H1 (cell line): Measurements from ENCODE around the gene ARHGEF7. TPM values are rescaled to one million over a fixed set of nuclear protein-coding genes. Genes with fewer than 3 reads are reported as not detected.

ENCODE experiments used
- CTCF ChIA-PET: fragments of 300-600 bp; sonication (Branson Sonifier 250); formaldehyde crosslinking; loops from one replicate; lab custom pipeline; 2021; ENCODE audit not compliant: partially characterized antibody; lab: Charles Lee
- POLR2A ChIA-PET: fragments of 300-600 bp; sonication (Branson Sonifier 250); formaldehyde crosslinking; loops from one replicate; lab custom pipeline; 2021; ENCODE audit warnings: inconsistent platforms; ENCODE audit not compliant: partially characterized antibody; lab: Charles Lee
- DNase-seq, 2 experiments: peaks; one replicate each; pipeline versions ENCODE4 v3.0.0 to v3.0.0-alpha.2; 2010 to 2022; ENCODE audit warnings: low spot score in 2 of 2, low read depth in 1 of 2, mixed read lengths in 1 of 2
- FAIRE-seq: peaks from 2 replicates; lab custom pipeline; 2011; peaks lifted over from hg19 to GRCh38; lab: Jason Lieb, UNC
- H2AFZ ChIP-seq: 2 replicates; pipeline ENCODE4 v1.8.1; 2012; ENCODE audit warnings: low read length, inconsistent platforms
- H2AK5ac ChIP-seq: 2 replicates; pipeline ENCODE4 v1.6.1; 2013; ENCODE audit warnings: low read depth, low read length
- H2BK120ac ChIP-seq: replicated peaks from 2 replicates; pipeline ENCODE3; 2013; ENCODE audit warnings: low read depth, low read length, inconsistent platforms
- H2BK12ac ChIP-seq: 2 replicates; pipeline ENCODE4 v1.6.1; 2013; ENCODE audit warnings: low read depth, low read length
- H2BK15ac ChIP-seq: 2 replicates; pipeline ENCODE4 v1.6.1; 2013; ENCODE audit warnings: low read length
- H2BK20ac ChIP-seq: 2 replicates; pipeline ENCODE4 v1.6.1; 2013; ENCODE audit warnings: low read length
- H2BK5ac ChIP-seq: 2 replicates; pipeline ENCODE4 v1.6.1; 2013; ENCODE audit warnings: low read depth, low read length
- H3K14ac ChIP-seq: 2 replicates; pipeline ENCODE4 v1.6.1; 2013; ENCODE audit warnings: inconsistent platforms; ENCODE audit not compliant: insufficient read length
- H3K18ac ChIP-seq: 2 replicates; pipeline ENCODE4 v1.6.1; 2013; ENCODE audit warnings: low read length; ENCODE audit errors: extremely low read depth
- H3K23ac ChIP-seq: 2 replicates; pipeline ENCODE4 v1.6.1; 2013; ENCODE audit warnings: inconsistent platforms; ENCODE audit not compliant: insufficient read length
- H3K23me2 ChIP-seq: 2 replicates; pipeline ENCODE4 v1.6.1; 2013; ENCODE audit warnings: low read depth, low read length
- H3K27ac ChIP-seq: 2 replicates; pipeline ENCODE4 v1.6.1; 2011; ENCODE audit warnings: low read depth, low read length, inconsistent platforms
- H3K27me3 ChIP-seq, 4 experiments: replicated peaks in 1 of 4; 1 replicate in 1 of 4; 2 replicates in 3 of 4; pipeline versions ENCODE4 v1.6.1 to v1.8.1; 2011 to 2013; ENCODE audit warnings: low read length in 3 of 4, mild to moderate bottlenecking in 3 of 4, inconsistent platforms in 2 of 4, mixed read lengths in 2 of 4, moderate library complexity in 1 of 4; ENCODE audit not compliant: control insufficient read depth in 3 of 4, insufficient read depth in 3 of 4; ENCODE audit errors: extremely low read depth in 1 of 4
- H3K36me3 ChIP-seq, 4 experiments: 2 replicates each; pipeline versions ENCODE4 v1.6.1 to v1.8.1; 2011 to 2013; ENCODE audit warnings: mild to moderate bottlenecking in 4 of 4, low read length in 3 of 4, moderate library complexity in 2 of 4, control low read depth in 1 of 4, inconsistent platforms in 1 of 4; ENCODE audit not compliant: insufficient read depth in 4 of 4, control insufficient read depth in 2 of 4
- H3K4ac ChIP-seq: replicated peaks from 2 replicates; pipeline ENCODE3; 2013; ENCODE audit warnings: low read length, low read depth, mixed read lengths, inconsistent platforms; ENCODE audit not compliant: insufficient read length
- H3K4me1 ChIP-seq, 4 experiments: replicated peaks in 1 of 4; 1 replicate in 1 of 4; 2 replicates in 3 of 4; pipeline versions ENCODE4 v1.6.1 to v1.8.1; 2011 to 2013; ENCODE audit warnings: low read length in 3 of 4, inconsistent platforms in 2 of 4, mixed read lengths in 1 of 4; ENCODE audit not compliant: insufficient read depth in 4 of 4, control insufficient read depth in 3 of 4
- H3K4me2 ChIP-seq, 2 experiments: 2 replicates each; pipeline versions ENCODE4 v1.6.1 to v1.8.1; 2011 to 2013; ENCODE audit warnings: low read depth in 2 of 2, low read length in 2 of 2, control low read depth in 1 of 2, inconsistent platforms in 1 of 2, mild to moderate bottlenecking in 1 of 2; ENCODE audit not compliant: insufficient read depth in 1 of 2
- H3K4me3 ChIP-seq, 4 experiments: fragments of 200-600, 300-600 bp in 1 of 4; sonication (generic), shearing (Covaris generic), sonication (Bioruptor Twin) in 1 of 4; 2 replicates each; pipeline versions ENCODE4 v1.5.1 to v1.8.1; 2011 to 2016; ENCODE audit warnings: low read length in 4 of 4, low read depth in 3 of 4, control low read depth in 2 of 4, inconsistent platforms in 2 of 4, mild to moderate bottlenecking in 2 of 4, mixed read lengths in 1 of 4, moderate library complexity in 1 of 4; ENCODE audit not compliant: insufficient read depth in 2 of 4; ENCODE audit errors: extremely low read depth in 1 of 4
- H3K56ac ChIP-seq: replicated peaks from 2 replicates; pipeline ENCODE3; 2013; ENCODE audit warnings: low read depth, mild to moderate bottlenecking, mixed read lengths, low read length, inconsistent platforms; ENCODE audit not compliant: insufficient read length
- H3K79me1 ChIP-seq: 2 replicates; pipeline ENCODE4 v1.6.1; 2013; ENCODE audit warnings: low read depth, low read length, control low read depth
- H3K79me2 ChIP-seq, 2 experiments: 2 replicates each; pipeline versions ENCODE4 v1.6.1 to v1.8.1; 2012 to 2013; ENCODE audit warnings: low read length in 2 of 2, mild to moderate bottlenecking in 2 of 2, inconsistent platforms in 1 of 2; ENCODE audit not compliant: insufficient read depth in 2 of 2, control insufficient read depth in 1 of 2
- H3K9ac ChIP-seq, 4 experiments: replicated peaks in 1 of 4; 1 replicate in 1 of 4; 2 replicates in 3 of 4; pipeline versions ENCODE4 v1.6.1 to v1.8.1; 2011 to 2013; ENCODE audit warnings: low read depth in 3 of 4, low read length in 3 of 4, control low read depth in 2 of 4, mild to moderate bottlenecking in 2 of 4, moderate library complexity in 2 of 4, inconsistent platforms in 1 of 4; ENCODE audit errors: extremely low read depth in 1 of 4
- H3K9me3 ChIP-seq, 2 experiments: 2 replicates each; pipeline versions ENCODE4 v1.6.1 to v1.8.1; 2012 to 2013; ENCODE audit warnings: mild to moderate bottlenecking in 2 of 2, moderate library complexity in 2 of 2, control low read depth in 1 of 2, inconsistent platforms in 1 of 2, low read depth in 1 of 2, low read length in 1 of 2, mixed read lengths in 1 of 2; ENCODE audit not compliant: insufficient read depth in 2 of 2
- H4K20me1 ChIP-seq, 2 experiments: replicated peaks in 1 of 2; 2 replicates each; pipeline versions ENCODE3 to v1.8.1; 2011 to 2013; ENCODE audit warnings: inconsistent platforms in 2 of 2, low read length in 2 of 2, mild to moderate bottlenecking in 1 of 2; ENCODE audit not compliant: insufficient read depth in 2 of 2, control insufficient read depth in 1 of 2
- H4K5ac ChIP-seq: 2 replicates; pipeline ENCODE4 v1.6.1; 2013; ENCODE audit warnings: low read length, low read depth, mixed read lengths, inconsistent platforms; ENCODE audit not compliant: insufficient read length
- H4K8ac ChIP-seq: 2 replicates; pipeline ENCODE4 v1.8.0; 2013; ENCODE audit warnings: mild to moderate bottlenecking, moderate library complexity, low read length, inconsistent platforms; ENCODE audit not compliant: insufficient read depth; ENCODE audit errors: extremely low read depth
- H4K91ac ChIP-seq: replicated peaks from 2 replicates; pipeline ENCODE3; 2013; ENCODE audit warnings: low read length, mixed read lengths, inconsistent platforms; ENCODE audit not compliant: insufficient read length
- RAD21 ChIP-seq, 2 experiments: IDR thresholded peaks in 1 of 2; conservative IDR thresholded peaks in 1 of 2; 2 replicates each; pipeline ENCODE4 v1.6.1; 2011; ENCODE audit warnings: low read depth in 2 of 2, low read length in 2 of 2, improper control_type of control experiment in 1 of 2, inconsistent platforms in 1 of 2, mild to moderate bottlenecking in 1 of 2, moderate library complexity in 1 of 2
- SIX5 ChIP-seq: IDR thresholded peaks from 2 replicates; pipeline ENCODE4 v1.6.1; 2011; ENCODE audit warnings: mild to moderate bottlenecking, low read depth, low read length
- YY1 ChIP-seq: IDR thresholded peaks from 2 replicates; pipeline ENCODE4 v1.6.1; 2011; ENCODE audit warnings: low read depth, mild to moderate bottlenecking, low read length
- WGBS, 2 experiments: shearing (Covaris generic) in 1 of 2; methylation state at CpG; one replicate each; pipeline versions ENCODE4 v1.1.6 to v1.1.7; 2013 to 2015; ENCODE audit warnings: low lambda C conversion rate in 2 of 2, mixed read lengths in 2 of 2, inconsistent platforms in 1 of 2, low coverage in 1 of 2, missing lambda C conversion rate in 1 of 2; ENCODE audit not compliant: insufficient replicate concordance in 2 of 2, insufficient coverage in 1 of 2, insufficient read length in 1 of 2; ENCODE audit errors: extremely low coverage in 1 of 2, missing lambda C conversion rate in 1 of 2; 5-methylcytosine and 5-hydroxymethylcytosine counted together
- polyA plus RNA-seq, 7 experiments: library from polyadenylated mRNA; depleted of rRNA in 3 of 7; stranded (reverse) in 5 of 7; unstranded in 2 of 7; fragments of >200 nt in 5 of 7; fragments of 200-250 nt in 2 of 7; gene quantifications; 1 replicate in 5 of 7; 2 replicates in 1 of 7; 4 replicates in 1 of 7; pipeline versions ENCODE4 v1.2.1 to v1.2.3, GENCODE V29; 2011 to 2013; ENCODE audit warnings: missing spikeins in 2 of 7, mixed read lengths in 2 of 7
- total RNA-seq: library from RNA; stranded (reverse); fragmentation: NEBNext Ultra II Directional; extraction: Animal tissue kit (Norgen Biotek cat#: 25700); gene quantifications from 2 replicates; pipeline ENCODE4 v1.2.1, GENCODE V29; 2021
- TF ChIP-seq, protein P1 (sequence below), 3 experiments: IDR thresholded peaks; 1 replicate in 2 of 3; 2 replicates in 1 of 3; pipeline versions ENCODE4 v1.5.1 to v1.6.1; 2011; ENCODE audit warnings: low read length in 3 of 3, mild to moderate bottlenecking in 3 of 3, inconsistent platforms in 2 of 3, low read depth in 1 of 3, moderate library complexity in 1 of 3; ENCODE audit not compliant: insufficient read depth in 1 of 3; ENCODE audit errors: control extremely low read depth in 1 of 3

The ARHGEF7 gene
- total and polyA plus RNA-seq, 2 of the 8 experiments (the other 6 are each of a cell fraction or from before 2014, with no cell fraction given) = 26.2 to 56.5 TPM

DNA sequence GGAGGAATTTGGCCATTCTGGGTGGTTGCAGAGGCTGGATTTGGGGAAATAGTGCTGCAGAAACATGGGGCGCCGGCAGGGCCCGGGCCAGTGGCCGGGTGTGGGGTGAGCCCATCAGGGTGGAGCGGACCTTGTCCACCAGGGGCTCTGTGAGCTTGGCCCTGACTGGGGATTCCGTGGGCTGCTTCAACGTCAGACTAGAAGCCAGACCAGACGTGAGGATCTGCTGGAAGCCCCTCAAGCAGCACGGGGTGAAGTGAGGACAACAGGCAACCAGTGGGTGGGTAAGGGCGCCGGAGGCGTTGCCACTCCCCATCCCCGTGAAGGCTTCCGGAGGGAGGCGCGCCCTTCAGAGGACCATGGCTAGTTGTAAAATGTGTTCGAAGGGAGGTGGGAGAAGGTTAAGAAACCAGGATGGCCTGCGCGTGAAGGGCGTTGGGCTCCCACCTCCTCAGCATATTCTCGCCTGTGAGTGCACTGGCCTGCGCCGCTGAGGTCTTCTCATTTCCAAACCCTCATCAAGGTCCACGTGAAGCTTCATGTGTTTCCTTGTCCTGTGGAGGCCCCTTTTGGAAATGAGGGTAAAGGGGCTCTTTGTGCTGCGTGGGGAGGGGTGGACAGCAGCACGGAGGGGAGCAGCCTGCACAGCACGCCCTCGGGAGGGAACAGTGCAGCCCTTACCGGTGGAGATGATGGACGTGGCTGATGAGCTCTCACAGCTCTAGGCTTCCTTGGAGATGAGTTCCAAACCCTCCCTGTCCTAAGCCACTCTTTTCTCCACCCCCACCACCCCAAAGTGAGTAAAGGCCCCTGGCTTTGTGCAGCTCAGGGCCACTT, 213.7 kb downstream of the ARHGEF7 start:
- H4K20me1 ChIP-seq = no peaks in the 10 kb centered on the region
- no peaks in the 10 kb centered on the region for H3K9me3 ChIP-seq
- H2BK120ac ChIP-seq = no peak overlapping the region
- WGBS, 2 experiments = 90% methylated on average over 27 of the region's 30 CpGs; no CpG with 5 or more reads in 1 of the 2 experiments
- no peak overlapping the region for H3K56ac ChIP-seq
- POLR2A ChIA-PET = no interaction called here
- H3K23me2 ChIP-seq = no peaks in the 10 kb centered on the region
- no peaks in the 10 kb centered on the region for H3K36me3 ChIP-seq
- TF ChIP-seq, protein P1, sequence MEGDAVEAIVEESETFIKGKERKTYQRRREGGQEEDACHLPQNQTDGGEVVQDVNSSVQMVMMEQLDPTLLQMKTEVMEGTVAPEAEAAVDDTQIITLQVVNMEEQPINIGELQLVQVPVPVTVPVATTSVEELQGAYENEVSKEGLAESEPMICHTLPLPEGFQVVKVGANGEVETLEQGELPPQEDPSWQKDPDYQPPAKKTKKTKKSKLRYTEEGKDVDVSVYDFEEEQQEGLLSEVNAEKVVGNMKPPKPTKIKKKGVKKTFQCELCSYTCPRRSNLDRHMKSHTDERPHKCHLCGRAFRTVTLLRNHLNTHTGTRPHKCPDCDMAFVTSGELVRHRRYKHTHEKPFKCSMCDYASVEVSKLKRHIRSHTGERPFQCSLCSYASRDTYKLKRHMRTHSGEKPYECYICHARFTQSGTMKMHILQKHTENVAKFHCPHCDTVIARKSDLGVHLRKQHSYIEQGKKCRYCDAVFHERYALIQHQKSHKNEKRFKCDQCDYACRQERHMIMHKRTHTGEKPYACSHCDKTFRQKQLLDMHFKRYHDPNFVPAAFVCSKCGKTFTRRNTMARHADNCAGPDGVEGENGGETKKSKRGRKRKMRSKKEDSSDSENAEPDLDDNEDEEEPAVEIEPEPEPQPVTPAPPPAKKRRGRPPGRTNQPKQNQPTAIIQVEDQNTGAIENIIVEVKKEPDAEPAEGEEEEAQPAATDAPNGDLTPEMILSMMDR (IDR thresholded peaks at IDR 0.05; ENCODE audit: control extremely low read depth in 1 of 3, insufficient read depth in 1 of 3, low read depth in 1 of 3, low read length in 3 of 3) = no peak
- TF ChIP-seq SIX5 (no peak), YY1 (no peak), RAD21 (IDR thresholded peaks at IDR 0.05 in 1 of 2, conservative IDR thresholded peaks at IDR 0.05 in 1 of 2; ENCODE audit: low read depth in 2 of 2, low read length in 2 of 2) (0 out of 4 replicates have a peak, but pooled peaks of 1 of the 2 experiments have one; percentile 2)
- H2BK5ac ChIP-seq = no peak overlapping the region
- H2BK15ac ChIP-seq = no peak overlapping the region
- H3K4me3 ChIP-seq = no peak overlapping the region
- no peak overlapping the region for H3K4me2 ChIP-seq
- no peak overlapping the region for H3K14ac ChIP-seq
- no peak overlapping the region for H4K91ac ChIP-seq
- H3K4ac ChIP-seq = no peak overlapping the region
- H3K18ac ChIP-seq = no peak overlapping the region
- H3K9ac ChIP-seq = no peak overlapping the region
- DNase-seq = peak in 1 of 2 experiments; percentile 14
- H3K27ac ChIP-seq = no peak overlapping the region
- no peaks in the 10 kb centered on the region for H3K79me2 ChIP-seq
- no peaks in the 10 kb centered on the region for H3K79me1 ChIP-seq
- no peak overlapping the region for H3K23ac ChIP-seq
- H4K8ac ChIP-seq = peak overlapping the region; percentile 2; the same call in 1 of the 2 replicates
- no peak overlapping the region for H2AK5ac ChIP-seq
- H2BK20ac ChIP-seq = no peak overlapping the region
- H2BK12ac ChIP-seq = no peak overlapping the region
- H2AFZ ChIP-seq = no peak overlapping the region
- H3K27me3 ChIP-seq = no peaks in the 10 kb centered on the region
- H3K4me1 ChIP-seq = no peaks in the 10 kb centered on the region; a peak in 2 of 7 replicates
- no peak for FAIRE-seq
- CTCF ChIA-PET = interaction anchor here (1.1 to 2.2 kb wide), 4 partner anchors 10 to 75 kb away, joined by 4 to 9 read pairs (median 6); no protein-coding TSS in a partner anchor
- no peak overlapping the region for H4K5ac ChIP-seq
